IMR-90 (cell line): Measurements from ENCODE around the gene DBF4B. TPM values are rescaled to one million over a fixed set of nuclear protein-coding genes. Genes with fewer than 3 reads are reported as not detected.

ENCODE experiments used
- ATAC-seq: fragments of 200-7000 bp; cut with Tn5 transposase; 2 replicates; pipeline ENCODE4 v1.9.1; 2020; ENCODE audit warnings: low read depth, mild to moderate bottlenecking, moderate library complexity
- BruUV-seq: library from RNA; stranded (reverse); fragments of 400-500 nt; replicated peaks from 2 replicates; lab custom pipeline; 2021; lab: Mats Ljungman, UMichigan
- CTCF ChIA-PET: fragments of 300-600 bp; formaldehyde crosslinking; extraction: SDS; loops from one replicate; lab custom pipeline; 2021; ENCODE audit warnings: antibody characterized with exemption; lab: Yijun Ruan, JAX
- POLR2A ChIA-PET: fragments of 300-600 bp; sonication (Branson Sonifier 250); formaldehyde crosslinking; loops from one replicate; lab custom pipeline; 2022; ENCODE audit warnings: antibody characterized with exemption; ENCODE audit not compliant: unreplicated experiment; lab: Charles Lee
- DNase-seq: peaks from one replicate; pipeline ENCODE4 v3.0.0; 2013
- H2AFZ ChIP-seq: replicated peaks from 2 replicates; pipeline ENCODE3; 2013; ENCODE audit warnings: low read length, mild to moderate bottlenecking; ENCODE audit not compliant: poor library complexity
- H2AK5ac ChIP-seq: 2 replicates; pipeline ENCODE4 v1.6.1; 2013; ENCODE audit warnings: low read depth, low read length, inconsistent platforms
- H2AK9ac ChIP-seq: replicated peaks from 2 replicates; pipeline ENCODE3; 2013; ENCODE audit warnings: mild to moderate bottlenecking, low read depth, low read length, moderate library complexity; ENCODE audit not compliant: poor library complexity
- H2BK120ac ChIP-seq: 2 replicates; pipeline ENCODE4 v1.6.1; 2013; ENCODE audit warnings: low read depth, low read length, inconsistent platforms
- H2BK15ac ChIP-seq: 3 replicates; pipeline ENCODE4 v1.6.1; 2013; ENCODE audit warnings: low read depth, low read length, inconsistent platforms
- H2BK20ac ChIP-seq: 2 replicates; pipeline ENCODE4 v1.6.1; 2013; ENCODE audit warnings: low read depth, mild to moderate bottlenecking, inconsistent platforms, low read length, moderate library complexity
- H2BK5ac ChIP-seq: 2 replicates; pipeline ENCODE4 v1.6.1; 2013; ENCODE audit warnings: mild to moderate bottlenecking, low read depth, low read length, inconsistent platforms; ENCODE audit not compliant: poor library complexity, severe bottlenecking
- H3K14ac ChIP-seq: replicated peaks from 2 replicates; pipeline ENCODE4 v1.6.1; 2013; ENCODE audit warnings: low read depth, low read length, inconsistent platforms
- H3K18ac ChIP-seq: 2 replicates; pipeline ENCODE4 v1.6.1; 2013; ENCODE audit warnings: low read depth, low read length, control low read depth
- H3K23ac ChIP-seq: 2 replicates; pipeline ENCODE4 v1.6.1; 2013; ENCODE audit warnings: low read depth, low read length, inconsistent platforms
- H3K27ac ChIP-seq: 2 replicates; pipeline ENCODE4 v1.5.1; 2013; ENCODE audit warnings: mild to moderate bottlenecking, control low read depth, low read length; ENCODE audit not compliant: insufficient read depth
- H3K27me3 ChIP-seq: 2 replicates; pipeline ENCODE4 v1.6.1; 2013; ENCODE audit warnings: low read length; ENCODE audit not compliant: control insufficient read depth, insufficient read depth
- H3K36me3 ChIP-seq: 2 replicates; pipeline ENCODE4 v1.6.1; 2013; ENCODE audit warnings: low read length, mixed read lengths; ENCODE audit not compliant: control insufficient read depth, insufficient read depth
- H3K4ac ChIP-seq: 2 replicates; pipeline ENCODE4 v1.6.1; 2013; ENCODE audit warnings: low read depth, low read length, inconsistent platforms
- H3K4me1 ChIP-seq: 2 replicates; pipeline ENCODE4 v1.6.1; 2013; ENCODE audit warnings: low read length, mixed read lengths; ENCODE audit not compliant: control insufficient read depth, insufficient read depth
- H3K4me2 ChIP-seq: 2 replicates; pipeline ENCODE4 v1.6.1; 2013; ENCODE audit warnings: low read depth, mild to moderate bottlenecking, control low read depth, low read length, moderate library complexity
- H3K4me3 ChIP-seq: 2 replicates; pipeline ENCODE4 v1.5.1; 2013; ENCODE audit warnings: low read depth, mild to moderate bottlenecking, control low read depth, low read length, moderate library complexity; ENCODE audit not compliant: insufficient read depth
- H3K56ac ChIP-seq: 2 replicates; pipeline ENCODE4 v1.6.1; 2013; ENCODE audit warnings: low read length, inconsistent platforms; ENCODE audit not compliant: insufficient read depth; ENCODE audit errors: extremely low read depth
- H3K79me1 ChIP-seq, 2 experiments: 2 replicates each; pipeline ENCODE4 v1.6.1; 2013; ENCODE audit warnings: low read length in 2 of 2, inconsistent platforms in 1 of 2, low read depth in 1 of 2
- H3K9ac ChIP-seq: 2 replicates; pipeline ENCODE4 v1.6.1; 2013; ENCODE audit warnings: low read depth, low read length, control low read depth
- H3K9me1 ChIP-seq: 2 replicates; pipeline ENCODE4 v1.6.1; 2013; ENCODE audit warnings: low read length, inconsistent platforms; ENCODE audit not compliant: insufficient read depth
- H3K9me3 ChIP-seq: 2 replicates; pipeline ENCODE4 v1.6.1; 2013; ENCODE audit warnings: low read length; ENCODE audit not compliant: control insufficient read depth, insufficient read depth
- H4K20me1 ChIP-seq: 2 replicates; pipeline ENCODE4 v1.6.1; 2013; ENCODE audit warnings: low read length, inconsistent platforms; ENCODE audit not compliant: insufficient read depth
- H4K5ac ChIP-seq: 2 replicates; pipeline ENCODE4 v1.6.1; 2013; ENCODE audit warnings: mild to moderate bottlenecking, low read depth, low read length, control low read depth
- H4K8ac ChIP-seq, 2 experiments: 2 replicates each; pipeline ENCODE4 v1.6.1; 2013; ENCODE audit warnings: low read depth in 2 of 2, low read length in 2 of 2, control low read depth in 1 of 2, inconsistent platforms in 1 of 2
- H4K91ac ChIP-seq: 2 replicates; pipeline ENCODE4 v1.6.1; 2013; ENCODE audit warnings: low read depth, low read length, inconsistent platforms; ENCODE audit not compliant: insufficient read depth
- BHLHE40 ChIP-seq: fragments of 150-350 bp; IDR thresholded peaks from 2 replicates; pipeline ENCODE4 v1.6.1; 2016; ENCODE audit warnings: mild to moderate bottlenecking, low read depth, low read length
- CHD1 ChIP-seq: IDR thresholded peaks from 2 replicates; pipeline ENCODE4 v1.6.1; 2012; ENCODE audit warnings: low read depth, low read length, improper control_type of control experiment
- MAFK ChIP-seq: IDR thresholded peaks from 2 replicates; pipeline ENCODE4 v1.6.1; 2012; ENCODE audit warnings: low read depth, low read length, improper control_type of control experiment
- MAZ ChIP-seq: IDR thresholded peaks from 2 replicates; pipeline ENCODE4 v1.6.1; 2012; ENCODE audit warnings: low read depth, mild to moderate bottlenecking, low read length, improper control_type of control experiment, moderate library complexity, borderline replicate concordance
- MXI1 ChIP-seq: IDR thresholded peaks from 2 replicates; pipeline ENCODE4 v1.6.1; 2012; ENCODE audit warnings: low read depth, mild to moderate bottlenecking, low read length, moderate library complexity, borderline replicate concordance
- RAD21 ChIP-seq: IDR thresholded peaks from 2 replicates; pipeline ENCODE4 v1.6.1; 2012; ENCODE audit warnings: low read length, improper control_type of control experiment
- RFX5 ChIP-seq: IDR thresholded peaks from 2 replicates; pipeline ENCODE4 v1.8.0; 2012; ENCODE audit warnings: low read depth, mild to moderate bottlenecking, low read length, moderate library complexity
- WGBS, 2 experiments: methylation state at CpG; one replicate each; pipeline versions ENCODE4 v1.1.5 to v1.1.7; 2013; ENCODE audit warnings: missing lambda C conversion rate in 2 of 2; ENCODE audit not compliant: insufficient read length in 1 of 2; ENCODE audit errors: extremely low coverage in 2 of 2; 5-methylcytosine and 5-hydroxymethylcytosine counted together
- dilution Hi-C: fragments of 300-500 bp; cut with HindIII; formaldehyde crosslinking; loops from one replicate; pipeline ENCODE4 v1.14.3; 2018; ENCODE audit warnings: low sequenced_read_pairs; ENCODE audit not compliant: unreplicated experiment
- in situ Hi-C: fragments of 300-500 bp; cut with MboI; formaldehyde crosslinking; loops from 3 replicates; pipeline ENCODE4 v1.14.3; 2019; ENCODE audit warnings: low sequenced_read_pairs, inconsistent platforms, mixed read lengths
- intact Hi-C: fragments of 100-400 bp; cut with micrococcal nuclease; formaldehyde crosslinking; loops from 2 replicates; pipeline ENCODE4 v1.10.0; 2022
- polyA plus RNA-seq, 3 experiments: library from polyadenylated mRNA; depleted of rRNA; stranded (reverse); fragments of >200 nt; gene quantifications; 2 replicates each; pipeline ENCODE4 v1.2.3, GENCODE V29; 2012; ENCODE audit warnings: low replicate concordance in 1 of 3
- total RNA-seq: library from RNA; depleted of rRNA; stranded (reverse); fragments of >200 nt; gene quantifications from 2 replicates; pipeline ENCODE4 v1.2.3, GENCODE V29; 2012
- TF ChIP-seq, protein P1 (sequence below): fragments of 150-350 bp; IDR thresholded peaks from 2 replicates; pipeline ENCODE4 v1.6.1; 2016; ENCODE audit warnings: low read depth, mild to moderate bottlenecking, low read length, moderate library complexity, borderline replicate concordance
- TF ChIP-seq, protein P2 (sequence below): conservative IDR thresholded peaks from 2 replicates; pipeline ENCODE4 v1.5.1; 2012; ENCODE audit warnings: mild to moderate bottlenecking, low read depth, low read length, improper control_type of control experiment

Gene DBF4B
- total and polyA plus RNA-seq, 2 of the 4 experiments (the other 2 are of a cell fraction): 3.6 to 10.2 TPM

DNA sequence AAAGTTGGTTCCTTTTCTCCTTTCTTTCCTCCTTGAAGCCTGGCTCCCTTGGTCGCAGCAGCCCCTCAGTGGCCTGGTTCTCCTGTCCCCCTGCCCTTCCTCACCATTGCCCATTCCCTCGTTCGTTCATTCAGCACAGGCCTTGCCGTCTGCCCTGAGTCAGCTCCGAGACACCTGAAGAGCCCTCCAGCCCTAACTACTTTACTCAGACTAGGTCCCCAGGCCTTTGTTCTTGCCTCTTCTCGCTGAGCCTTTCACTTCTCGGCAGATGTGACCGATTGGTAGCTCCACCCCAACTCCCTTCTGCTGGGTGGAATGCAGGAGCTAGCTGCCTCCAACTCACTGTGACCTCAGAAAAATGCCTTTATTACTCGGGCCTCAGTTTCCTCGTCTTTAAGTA is 43.3 kb downstream of the DBF4B start:
- H3K9me1 ChIP-seq: 0 out of 2 replicates have a peak, but pooled peaks cover 4% of the 10 kb centered on the region
- H2BK20ac ChIP-seq: no peak overlapping the region
- no peak overlapping the region for H2AFZ ChIP-seq
- H2BK5ac ChIP-seq: no peak overlapping the region
- WGBS, 2 experiments: 84% methylated on average over 4 of the region's 10 CpGs; no CpG with 5 or more reads in 1 of the 2 experiments
- no peak overlapping the region for H3K27ac ChIP-seq
- no peak overlapping the region for H3K4me3 ChIP-seq
- no peak overlapping the region for H3K18ac ChIP-seq
- H4K8ac ChIP-seq: no peak overlapping the region
- H3K4ac ChIP-seq: no peak overlapping the region
- no peak for ATAC-seq
- in situ Hi-C loops: no loop called here
- no peak overlapping the region for H2BK15ac ChIP-seq
- H3K9ac ChIP-seq: no peak overlapping the region
- H3K36me3 ChIP-seq: peaks cover 9% of the 10 kb centered on the region; the same call in 1 of the 2 replicates
- H3K56ac ChIP-seq: no peak overlapping the region
- no peak overlapping the region for H4K91ac ChIP-seq
- no peak overlapping the region for H3K23ac ChIP-seq
- no peaks in the 10 kb centered on the region for H3K79me1 ChIP-seq
- CTCF ChIA-PET: no interaction called here
- H2BK120ac ChIP-seq: no peak overlapping the region
- dilution Hi-C loops: no loop called here
- intact Hi-C loops: no loop called here
- H3K27me3 ChIP-seq: no peaks in the 10 kb centered on the region
- DNase-seq: no peak
- H4K20me1 ChIP-seq: no peaks in the 10 kb centered on the region; the same call in 1 of the 2 replicates
- H3K14ac ChIP-seq: no peak overlapping the region
- H3K4me2 ChIP-seq: no peak overlapping the region
- TF ChIP-seq MXI1 (no peak), RFX5 (no peak), BHLHE40 (no peak), CHD1 (no peak), MAZ (no peak), MAFK (no peak), RAD21 (no peak)
- TF ChIP-seq, protein P1, sequence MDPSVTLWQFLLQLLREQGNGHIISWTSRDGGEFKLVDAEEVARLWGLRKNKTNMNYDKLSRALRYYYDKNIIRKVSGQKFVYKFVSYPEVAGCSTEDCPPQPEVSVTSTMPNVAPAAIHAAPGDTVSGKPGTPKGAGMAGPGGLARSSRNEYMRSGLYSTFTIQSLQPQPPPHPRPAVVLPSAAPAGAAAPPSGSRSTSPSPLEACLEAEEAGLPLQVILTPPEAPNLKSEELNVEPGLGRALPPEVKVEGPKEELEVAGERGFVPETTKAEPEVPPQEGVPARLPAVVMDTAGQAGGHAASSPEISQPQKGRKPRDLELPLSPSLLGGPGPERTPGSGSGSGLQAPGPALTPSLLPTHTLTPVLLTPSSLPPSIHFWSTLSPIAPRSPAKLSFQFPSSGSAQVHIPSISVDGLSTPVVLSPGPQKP: no peak
- TF ChIP-seq, protein P2, sequence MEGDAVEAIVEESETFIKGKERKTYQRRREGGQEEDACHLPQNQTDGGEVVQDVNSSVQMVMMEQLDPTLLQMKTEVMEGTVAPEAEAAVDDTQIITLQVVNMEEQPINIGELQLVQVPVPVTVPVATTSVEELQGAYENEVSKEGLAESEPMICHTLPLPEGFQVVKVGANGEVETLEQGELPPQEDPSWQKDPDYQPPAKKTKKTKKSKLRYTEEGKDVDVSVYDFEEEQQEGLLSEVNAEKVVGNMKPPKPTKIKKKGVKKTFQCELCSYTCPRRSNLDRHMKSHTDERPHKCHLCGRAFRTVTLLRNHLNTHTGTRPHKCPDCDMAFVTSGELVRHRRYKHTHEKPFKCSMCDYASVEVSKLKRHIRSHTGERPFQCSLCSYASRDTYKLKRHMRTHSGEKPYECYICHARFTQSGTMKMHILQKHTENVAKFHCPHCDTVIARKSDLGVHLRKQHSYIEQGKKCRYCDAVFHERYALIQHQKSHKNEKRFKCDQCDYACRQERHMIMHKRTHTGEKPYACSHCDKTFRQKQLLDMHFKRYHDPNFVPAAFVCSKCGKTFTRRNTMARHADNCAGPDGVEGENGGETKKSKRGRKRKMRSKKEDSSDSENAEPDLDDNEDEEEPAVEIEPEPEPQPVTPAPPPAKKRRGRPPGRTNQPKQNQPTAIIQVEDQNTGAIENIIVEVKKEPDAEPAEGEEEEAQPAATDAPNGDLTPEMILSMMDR: no peak
- H3K9me3 ChIP-seq: no peaks in the 10 kb centered on the region
- H2AK5ac ChIP-seq: no peak overlapping the region
- no peak overlapping the region for H4K5ac ChIP-seq
- H3K4me1 ChIP-seq: no peaks in the 10 kb centered on the region
- H2AK9ac ChIP-seq: no peak overlapping the region
- POLR2A ChIA-PET: no interaction called here
- no TSS peak for BruUV-seq
